Chondrocyte (in vitro differentiated cells): ENCODE data around the gene COX7C. TPM values are rescaled to one million over a fixed set of nuclear protein-coding genes. Genes with fewer than 3 reads are reported as not detected.
"Not testable (repeated sequence)": the region's sequence is repeated elsewhere in the genome, so short reads cannot be mapped to it uniquely, and the experiment has no call there.

ENCODE experiments used
- DNase-seq: peaks from one replicate; pipeline ENCODE4 v3.0.0; 2021; ENCODE audit warnings: mixed read lengths, low spot score
- H3K27ac Mint-ChIP-seq: one replicate; pipeline ENCODE4 v1.8.0; 2021; ENCODE audit warnings: mild to moderate bottlenecking, moderate library complexity, mixed read lengths; ENCODE audit not compliant: unreplicated experiment
- H3K27me3 Mint-ChIP-seq: 2 replicates; pipeline ENCODE4 v1.8.0; 2021; ENCODE audit warnings: low read depth, mixed read lengths
- H3K36me3 Mint-ChIP-seq: 2 replicates; pipeline ENCODE4 v1.8.0; 2021; ENCODE audit warnings: low read depth, mixed read lengths
- H3K4me1 Mint-ChIP-seq: 2 replicates; pipeline ENCODE4 v1.8.0; 2021; ENCODE audit warnings: low read depth, mild to moderate bottlenecking, mixed read lengths
- H3K4me3 Mint-ChIP-seq: one replicate; pipeline ENCODE4 v1.8.0; 2021; ENCODE audit warnings: mild to moderate bottlenecking, moderate library complexity, mixed read lengths; ENCODE audit not compliant: unreplicated experiment
- H3K9me3 Mint-ChIP-seq: 2 replicates; pipeline ENCODE4 v1.8.0; 2021; ENCODE audit warnings: low read depth, mixed read lengths
- long read RNA-seq: library from polyadenylated mRNA; stranded (forward); transcript quantifications from one replicate; pipeline ENCODE4 v2.0.0, GENCODE V29; 2021
- total RNA-seq: library from RNA; stranded (reverse); gene quantifications from 3 replicates; pipeline ENCODE4 v1.2.1, GENCODE V29; 2021
- TF ChIP-seq, protein P1 (sequence below): fragments of 200-600 bp; sonication (generic); IDR thresholded peaks from 2 replicates; pipeline ENCODE4 v1.5.0; 2021; ENCODE audit warnings: antibody characterized with exemption, mild to moderate bottlenecking, moderate library complexity

Gene COX7C
- total RNA-seq = 294 to 346 TPM (median 300 TPM) in 3 replicates
- long read RNA-seq, transcript COX7C-201 (3 exons, 666 nt) = major isoform, 174 of 191 reads
- long read RNA-seq, transcript COX7C-205 (3 exons, 369 nt) = minor isoform, 12 of 191 reads
- long read RNA-seq, partial matches to known transcripts = 3 of 191 reads
- long read RNA-seq, other reads (novel, unspliced or antisense) = 2 of 191 reads

GRCh38 chr5:86617756-86618576 is at the start of gene COX7C:
COX7C (plus strand) TSS chr5:86617941; CDS start chr5:86618056, 115 bp downstream.
- H3K4me1 Mint-ChIP-seq = peaks cover 22% of the 10 kb centered on the region
- TF ChIP-seq, protein P1, sequence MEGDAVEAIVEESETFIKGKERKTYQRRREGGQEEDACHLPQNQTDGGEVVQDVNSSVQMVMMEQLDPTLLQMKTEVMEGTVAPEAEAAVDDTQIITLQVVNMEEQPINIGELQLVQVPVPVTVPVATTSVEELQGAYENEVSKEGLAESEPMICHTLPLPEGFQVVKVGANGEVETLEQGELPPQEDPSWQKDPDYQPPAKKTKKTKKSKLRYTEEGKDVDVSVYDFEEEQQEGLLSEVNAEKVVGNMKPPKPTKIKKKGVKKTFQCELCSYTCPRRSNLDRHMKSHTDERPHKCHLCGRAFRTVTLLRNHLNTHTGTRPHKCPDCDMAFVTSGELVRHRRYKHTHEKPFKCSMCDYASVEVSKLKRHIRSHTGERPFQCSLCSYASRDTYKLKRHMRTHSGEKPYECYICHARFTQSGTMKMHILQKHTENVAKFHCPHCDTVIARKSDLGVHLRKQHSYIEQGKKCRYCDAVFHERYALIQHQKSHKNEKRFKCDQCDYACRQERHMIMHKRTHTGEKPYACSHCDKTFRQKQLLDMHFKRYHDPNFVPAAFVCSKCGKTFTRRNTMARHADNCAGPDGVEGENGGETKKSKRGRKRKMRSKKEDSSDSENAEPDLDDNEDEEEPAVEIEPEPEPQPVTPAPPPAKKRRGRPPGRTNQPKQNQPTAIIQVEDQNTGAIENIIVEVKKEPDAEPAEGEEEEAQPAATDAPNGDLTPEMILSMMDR = no peak
- peaks cover 7% of the 10 kb centered on the region for H3K9me3 Mint-ChIP-seq
- H3K4me3 Mint-ChIP-seq = peak within 1 kb of the TSS; percentile 99
- peak; percentile 68 for DNase-seq
- H3K27ac Mint-ChIP-seq = peak within 1 kb of the TSS; percentile 97
- H3K36me3 Mint-ChIP-seq = peaks cover 24% of the 10 kb centered on the region
- H3K27me3 Mint-ChIP-seq = peaks cover 12% of the 10 kb centered on the region

- not testable (repeated sequence) for H3K27ac Mint-ChIP-seq, H3K9me3 Mint-ChIP-seq, H3K4me3 Mint-ChIP-seq, H3K36me3 Mint-ChIP-seq, DNase-seq, H3K27me3 Mint-ChIP-seq, H3K4me1 Mint-ChIP-seq
These were observed 48.0 kb upstream of the COX7C start for GRCh38 chr5:86569522-86570426.

DNA sequence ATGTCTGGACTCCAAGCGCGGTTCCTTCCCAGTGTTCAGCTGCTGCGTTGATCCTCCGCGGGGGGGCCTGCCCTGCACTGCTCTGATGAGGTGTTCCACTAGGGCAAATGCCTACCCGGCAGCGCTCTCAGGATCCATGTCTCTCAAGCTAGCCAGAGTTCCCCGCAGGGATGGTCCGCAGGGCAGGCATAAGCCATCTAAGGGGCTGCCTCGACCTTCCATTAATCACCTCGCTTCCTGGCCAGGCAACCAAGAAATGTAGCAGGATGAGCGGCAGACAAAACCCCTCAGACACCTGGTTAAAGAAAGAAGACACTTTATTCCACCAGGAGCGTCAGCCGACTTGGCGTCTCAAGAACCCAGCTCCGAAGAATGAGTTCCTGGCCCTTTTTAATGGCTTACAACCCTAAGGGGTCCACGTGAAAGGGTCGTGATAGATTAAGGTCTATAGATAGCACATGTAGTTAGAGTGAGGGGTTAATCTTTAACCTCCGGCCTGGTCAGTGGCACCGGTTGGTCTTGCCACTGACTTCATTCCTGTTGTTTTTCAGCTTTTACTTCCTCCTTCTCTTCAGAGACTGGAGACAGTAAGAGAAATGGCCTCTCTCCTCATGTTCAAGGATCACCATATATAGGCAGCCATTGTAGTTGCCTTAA is 47.2 kb upstream of the COX7C start:
- TF ChIP-seq, protein P1 = no peak
- Mint-ChIP-seq H3K4me3 (no peak overlapping the region), H3K4me1 (no peaks in the 10 kb centered on the region), H3K27ac (no peak overlapping the region), H3K27me3 (no peaks in the 10 kb centered on the region), H3K9me3 (peaks cover 4% of the 10 kb centered on the region), H3K36me3 (no peaks in the 10 kb centered on the region)
- DNase-seq = no peak

DNA sequence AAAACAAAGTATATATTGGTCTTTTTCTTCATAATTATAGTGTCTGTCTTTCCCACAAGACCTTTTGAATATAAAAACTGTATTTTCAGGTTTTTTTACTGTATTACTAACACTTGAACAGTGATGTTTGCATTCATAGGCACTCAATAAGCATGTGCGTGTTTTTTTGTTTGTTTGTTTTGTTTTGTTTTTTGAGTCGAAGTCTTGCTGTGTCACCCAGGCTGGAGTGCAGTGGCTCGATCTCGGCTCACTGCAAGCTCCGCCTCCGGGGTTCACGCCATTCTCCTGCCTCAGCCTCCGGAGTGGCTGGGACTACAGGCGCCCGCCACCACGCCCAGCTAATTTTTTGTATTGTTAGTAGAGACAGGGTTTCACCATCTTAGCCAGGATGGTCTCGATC is 46.6 kb upstream of the COX7C start:
- not testable (repeated sequence) for H3K4me3 Mint-ChIP-seq, H3K36me3 Mint-ChIP-seq, H3K9me3 Mint-ChIP-seq, DNase-seq, H3K27me3 Mint-ChIP-seq, H3K27ac Mint-ChIP-seq, H3K4me1 Mint-ChIP-seq

- peaks cover 4% of the 10 kb centered on the region for H3K9me3 Mint-ChIP-seq
- no peak overlapping the region for H3K27ac Mint-ChIP-seq
- DNase-seq = no peak
- peaks cover 7% of the 10 kb centered on the region for H3K27me3 Mint-ChIP-seq
- H3K4me1 Mint-ChIP-seq = no peaks in the 10 kb centered on the region
- H3K36me3 Mint-ChIP-seq = no peaks in the 10 kb centered on the region
- no peak overlapping the region for H3K4me3 Mint-ChIP-seq
- TF ChIP-seq, protein P1 = no peak
These were observed 44.8 kb upstream of the COX7C start for GRCh38 chr5:86572825-86573517.
